ENCODE measurements around the gene POU2AF1.

DNA sequence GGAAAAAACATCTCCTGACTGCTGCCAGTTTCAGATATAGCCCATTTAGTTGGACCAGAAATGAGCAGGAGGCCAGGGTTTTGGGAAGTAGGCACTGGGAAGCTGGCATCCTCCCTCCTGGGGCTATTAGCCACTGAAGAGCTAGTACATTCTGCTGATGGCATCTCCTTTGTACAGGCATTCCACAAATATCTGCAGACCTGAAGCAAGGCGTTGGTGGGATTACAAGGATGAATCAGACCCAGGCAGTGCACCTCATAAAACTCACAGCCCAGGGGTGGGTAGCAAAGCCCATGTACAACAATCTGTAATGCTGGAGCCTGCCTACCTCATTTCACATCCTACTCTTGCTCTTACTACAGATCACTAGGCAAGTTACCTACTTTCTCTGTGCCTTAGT, 27.5 kb upstream of the POU2AF1 start:
- TF ChIP-seq POLR2A (IDR thresholded peaks at IDR 0.05), result no peak
- TF ChIP-seq, protein P1, sequence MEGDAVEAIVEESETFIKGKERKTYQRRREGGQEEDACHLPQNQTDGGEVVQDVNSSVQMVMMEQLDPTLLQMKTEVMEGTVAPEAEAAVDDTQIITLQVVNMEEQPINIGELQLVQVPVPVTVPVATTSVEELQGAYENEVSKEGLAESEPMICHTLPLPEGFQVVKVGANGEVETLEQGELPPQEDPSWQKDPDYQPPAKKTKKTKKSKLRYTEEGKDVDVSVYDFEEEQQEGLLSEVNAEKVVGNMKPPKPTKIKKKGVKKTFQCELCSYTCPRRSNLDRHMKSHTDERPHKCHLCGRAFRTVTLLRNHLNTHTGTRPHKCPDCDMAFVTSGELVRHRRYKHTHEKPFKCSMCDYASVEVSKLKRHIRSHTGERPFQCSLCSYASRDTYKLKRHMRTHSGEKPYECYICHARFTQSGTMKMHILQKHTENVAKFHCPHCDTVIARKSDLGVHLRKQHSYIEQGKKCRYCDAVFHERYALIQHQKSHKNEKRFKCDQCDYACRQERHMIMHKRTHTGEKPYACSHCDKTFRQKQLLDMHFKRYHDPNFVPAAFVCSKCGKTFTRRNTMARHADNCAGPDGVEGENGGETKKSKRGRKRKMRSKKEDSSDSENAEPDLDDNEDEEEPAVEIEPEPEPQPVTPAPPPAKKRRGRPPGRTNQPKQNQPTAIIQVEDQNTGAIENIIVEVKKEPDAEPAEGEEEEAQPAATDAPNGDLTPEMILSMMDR (IDR thresholded peaks at IDR 0.05), result no peak

Measured in right lobe of liver (tissue), 4 donors.